Fibroblast of lung (primary cell): ENCODE data around the gene LYPD6B. TPM values are rescaled to one million over a fixed set of nuclear protein-coding genes. Genes with fewer than 3 reads are reported as not detected.

ENCODE experiments used
- DNase-seq, 2 donors: peaks; one replicate each; pipeline versions ENCODE4 v3.0.0 to v3.0.0-alpha.2; 2010; ENCODE audit warnings: low read depth in 2 of 2
- H2AFZ ChIP-seq: 2 replicates; pipeline ENCODE4 v1.5.1; 2012; ENCODE audit warnings: low read length, control low read depth, inconsistent platforms
- H3K27ac ChIP-seq: 2 replicates; pipeline ENCODE4 v1.5.1; 2011; ENCODE audit warnings: low read length, control low read depth; ENCODE audit not compliant: insufficient read depth
- H3K27me3 ChIP-seq: 2 replicates; pipeline ENCODE4 v1.5.1; 2011; ENCODE audit warnings: mild to moderate bottlenecking, low read length; ENCODE audit not compliant: control insufficient read depth, insufficient read depth
- H3K36me3 ChIP-seq: 2 replicates; pipeline ENCODE4 v1.5.1; 2011; ENCODE audit warnings: low read length; ENCODE audit not compliant: control insufficient read depth, insufficient read depth
- H3K4me1 ChIP-seq: 2 replicates; pipeline ENCODE4 v1.5.1; 2011; ENCODE audit warnings: low read length; ENCODE audit not compliant: control insufficient read depth, insufficient read depth; ENCODE audit errors: extremely low read depth
- H3K4me2 ChIP-seq: 2 replicates; pipeline ENCODE4 v1.5.1; 2011; ENCODE audit warnings: low read length, control low read depth; ENCODE audit not compliant: insufficient read depth; ENCODE audit errors: extremely low read depth
- H3K4me3 ChIP-seq, 4 experiments: fragments of 200-600 bp in 1 of 4; sonication (generic) in 1 of 4; replicated peaks in 1 of 4; 2 replicates each; pipeline ENCODE4 v1.5.1; 2011 to 2016; ENCODE audit warnings: low read length in 4 of 4, low read depth in 3 of 4, mild to moderate bottlenecking in 3 of 4, control low read depth in 2 of 4, inconsistent platforms in 1 of 4, mixed read lengths in 1 of 4; ENCODE audit not compliant: insufficient read depth in 1 of 4; ENCODE audit errors: control extremely low read depth in 1 of 4
- H3K79me2 ChIP-seq: 2 replicates; pipeline ENCODE4 v1.5.1; 2012; ENCODE audit warnings: mild to moderate bottlenecking, low read length, inconsistent platforms; ENCODE audit not compliant: control insufficient read depth, insufficient read depth
- H3K9ac ChIP-seq: 2 replicates; pipeline ENCODE4 v1.5.1; 2011; ENCODE audit warnings: mild to moderate bottlenecking, low read length, control low read depth; ENCODE audit not compliant: insufficient read depth
- H3K9me3 ChIP-seq: 2 replicates; pipeline ENCODE4 v1.5.1; 2012; ENCODE audit warnings: low read depth, low read length; ENCODE audit not compliant: control insufficient read depth, insufficient read depth
- H4K20me1 ChIP-seq: 2 replicates; pipeline ENCODE4 v1.5.1; 2011; ENCODE audit warnings: low read length; ENCODE audit not compliant: control insufficient read depth, insufficient read depth; ENCODE audit errors: extremely low read depth
- EZH2 ChIP-seq: IDR thresholded peaks from 2 replicates; pipeline ENCODE4 v1.5.1; 2012; ENCODE audit warnings: low read length, control low read depth, mild to moderate bottlenecking; ENCODE audit errors: missing control alignments
- polyA plus RNA-seq, 2 donors: library from polyadenylated mRNA; depleted of rRNA in 1 of 2; stranded (reverse) in 1 of 2; unstranded in 1 of 2; fragments of >200 nt; gene quantifications; 2 replicates each; pipeline ENCODE4 v1.2.1, GENCODE V29; 2011 to 2012; ENCODE audit warnings: missing spikeins in 1 of 2
- total RNA-seq: library from RNA; depleted of rRNA; stranded (reverse); fragments of >200 nt; gene quantifications from 2 replicates; pipeline ENCODE4 v1.2.1, GENCODE V29; 2014
- TF ChIP-seq, protein P1 (sequence below), 2 donors: IDR thresholded peaks in 1 of 2; conservative IDR thresholded peaks in 1 of 2; 1 replicate in 1 of 2; 2 replicates in 1 of 2; pipeline ENCODE4 v1.5.1; 2011 to 2012; ENCODE audit warnings: low read length in 2 of 2, control low read depth in 1 of 2, inconsistent platforms in 1 of 2, low read depth in 1 of 2, mild to moderate bottlenecking in 1 of 2

Gene LYPD6B
- total and polyA plus RNA-seq, 2 donors (not counting 1 experiment from before 2014, with no cell fraction given), result 0.11 TPM; not detected in 1

DNA sequence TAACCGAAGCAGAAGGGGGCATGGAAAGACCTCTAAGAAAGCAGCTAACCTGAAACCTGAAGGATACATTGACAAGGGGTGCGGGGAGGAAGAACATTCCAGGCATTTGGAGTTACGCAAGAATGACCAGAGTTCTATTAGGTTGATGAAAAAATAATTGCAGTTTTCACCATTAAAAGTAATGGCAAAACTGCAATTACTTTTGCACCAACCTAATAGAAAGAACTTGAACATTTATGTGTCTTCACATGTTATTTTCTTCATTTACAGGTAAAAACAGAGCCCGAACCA, 110.5 kb downstream of the LYPD6B start:
- TF ChIP-seq, protein P1, sequence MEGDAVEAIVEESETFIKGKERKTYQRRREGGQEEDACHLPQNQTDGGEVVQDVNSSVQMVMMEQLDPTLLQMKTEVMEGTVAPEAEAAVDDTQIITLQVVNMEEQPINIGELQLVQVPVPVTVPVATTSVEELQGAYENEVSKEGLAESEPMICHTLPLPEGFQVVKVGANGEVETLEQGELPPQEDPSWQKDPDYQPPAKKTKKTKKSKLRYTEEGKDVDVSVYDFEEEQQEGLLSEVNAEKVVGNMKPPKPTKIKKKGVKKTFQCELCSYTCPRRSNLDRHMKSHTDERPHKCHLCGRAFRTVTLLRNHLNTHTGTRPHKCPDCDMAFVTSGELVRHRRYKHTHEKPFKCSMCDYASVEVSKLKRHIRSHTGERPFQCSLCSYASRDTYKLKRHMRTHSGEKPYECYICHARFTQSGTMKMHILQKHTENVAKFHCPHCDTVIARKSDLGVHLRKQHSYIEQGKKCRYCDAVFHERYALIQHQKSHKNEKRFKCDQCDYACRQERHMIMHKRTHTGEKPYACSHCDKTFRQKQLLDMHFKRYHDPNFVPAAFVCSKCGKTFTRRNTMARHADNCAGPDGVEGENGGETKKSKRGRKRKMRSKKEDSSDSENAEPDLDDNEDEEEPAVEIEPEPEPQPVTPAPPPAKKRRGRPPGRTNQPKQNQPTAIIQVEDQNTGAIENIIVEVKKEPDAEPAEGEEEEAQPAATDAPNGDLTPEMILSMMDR (conservative IDR thresholded peaks at IDR 0.05 in 1 of 2, IDR thresholded peaks at IDR 0.05 in 1 of 2; ENCODE audit: low read depth in 1 of 2, low read length in 2 of 2), result no peak
- TF ChIP-seq EZH2, result no peak
- Histone ChIP-seq H3K4me1 (no peaks in the 10 kb centered on the region), H4K20me1 (no peaks in the 10 kb centered on the region)

DNA sequence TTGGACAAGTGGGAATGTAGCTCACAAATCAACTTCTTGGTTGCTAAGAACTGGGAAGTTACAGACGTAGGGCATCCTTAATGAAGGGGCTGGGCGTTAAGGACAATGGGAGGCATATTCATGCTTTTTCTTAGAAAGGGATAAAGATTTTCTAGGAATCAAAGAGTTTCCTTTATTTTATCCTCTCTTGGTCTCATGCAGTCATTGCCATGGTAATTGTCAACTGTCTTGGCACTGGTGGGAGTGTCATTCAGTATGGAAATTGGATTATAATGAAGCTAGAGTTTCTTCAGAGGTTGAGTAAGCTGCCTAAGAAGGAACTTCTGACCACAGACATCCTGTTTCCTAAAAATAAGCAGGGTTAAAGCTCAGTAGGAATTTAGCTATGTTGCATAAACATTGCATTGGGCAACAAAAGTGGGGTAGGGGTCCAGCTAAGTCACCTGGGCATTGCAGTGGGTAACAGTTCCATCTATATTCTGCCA, 114.0 kb downstream of the LYPD6B start:
- Histone ChIP-seq H4K20me1 (no peaks in the 10 kb centered on the region), H3K4me3 (no peak overlapping the region), H3K27me3 (no peaks in the 10 kb centered on the region), H3K79me2 (no peaks in the 10 kb centered on the region), H3K4me1 (no peaks in the 10 kb centered on the region), H3K9me3 (no peaks in the 10 kb centered on the region), H3K36me3 (no peaks in the 10 kb centered on the region), H3K9ac (no peak overlapping the region), H2AFZ (no peak overlapping the region), H3K27ac (no peak overlapping the region), H3K4me2 (no peak overlapping the region)
- DNase-seq, result no peak
- no peak for TF ChIP-seq EZH2
- TF ChIP-seq, protein P1 (conservative IDR thresholded peaks at IDR 0.05 in 1 of 2, IDR thresholded peaks at IDR 0.05 in 1 of 2; ENCODE audit: low read depth in 1 of 2, low read length in 2 of 2), result no peak

More for the DNA sequence above, 110.5 kb downstream of the LYPD6B start:
- Histone ChIP-seq H2AFZ (no peak overlapping the region), H3K9ac (no peak overlapping the region), H3K27me3 (no peaks in the 10 kb centered on the region), H3K4me3 (no peak overlapping the region), H3K27ac (no peak overlapping the region), H3K9me3 (no peaks in the 10 kb centered on the region), H3K36me3 (no peaks in the 10 kb centered on the region), H3K79me2 (no peaks in the 10 kb centered on the region), H3K4me2 (no peak overlapping the region)
- DNase-seq, result no peak

DNA sequence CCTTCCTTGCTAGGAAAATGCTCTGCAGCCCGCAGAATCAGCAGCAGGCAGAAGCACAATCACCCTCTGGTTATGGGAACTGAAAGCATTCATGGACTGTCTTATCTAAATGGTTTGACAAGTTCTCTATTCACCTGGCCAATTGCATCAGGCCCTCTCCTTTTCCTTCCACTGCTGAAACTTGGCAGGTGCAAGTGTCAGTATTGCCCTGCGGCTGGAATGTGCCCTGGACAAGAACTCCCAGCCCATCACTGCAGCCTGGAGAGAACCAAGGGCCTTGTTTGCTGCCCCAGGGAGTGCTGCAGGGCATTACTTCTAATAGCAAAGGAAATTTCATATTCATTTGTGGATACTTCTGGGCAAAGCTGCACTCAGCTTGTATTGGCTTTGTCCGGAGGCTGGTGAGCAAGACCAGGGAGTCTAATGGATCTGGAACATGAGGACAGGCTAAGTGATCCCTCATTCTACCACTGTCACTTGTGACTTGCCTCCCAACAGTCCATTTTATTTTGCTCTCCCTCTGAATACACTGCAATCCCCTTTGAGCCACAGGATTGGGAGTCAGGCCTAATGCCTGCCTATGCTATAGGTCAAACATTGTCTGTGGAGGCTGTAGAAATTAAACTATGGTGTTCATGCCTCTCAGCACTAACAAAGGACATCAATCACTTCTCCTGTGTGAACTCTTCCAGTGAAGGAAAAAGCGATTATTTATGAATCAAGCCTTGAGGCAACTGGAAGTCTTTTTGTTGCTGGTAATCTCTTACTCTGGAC, 116.9 kb downstream of the LYPD6B start:
- Histone ChIP-seq H3K27me3 (no peaks in the 10 kb centered on the region), H3K9ac (no peak overlapping the region), H2AFZ (no peak overlapping the region), H3K4me1 (no peaks in the 10 kb centered on the region), H3K4me2 (no peak overlapping the region), H3K9me3 (no peaks in the 10 kb centered on the region), H3K36me3 (no peaks in the 10 kb centered on the region), H3K27ac (no peak overlapping the region), H3K4me3 (no peak overlapping the region), H3K79me2 (no peaks in the 10 kb centered on the region), H4K20me1 (no peaks in the 10 kb centered on the region)
- no peak for TF ChIP-seq EZH2
- TF ChIP-seq, protein P1 (conservative IDR thresholded peaks at IDR 0.05 in 1 of 2, IDR thresholded peaks at IDR 0.05 in 1 of 2; ENCODE audit: low read depth in 1 of 2, low read length in 2 of 2), result no peak
- DNase-seq, result no peak
